NCI-H345 treated with DMSO at 0.1 percent for 48 hours (cell line): ENCODE data around the gene CAPN10.
"Not testable (repeated sequence)": the region's sequence is repeated elsewhere in the genome, so short reads cannot be mapped to it uniquely, and the experiment has no call there.

Experiments used
- DNase-seq: peaks from one replicate; lab custom pipeline; 2025; ENCODE audit not compliant: unreplicated experiment; lab: John Stamatoyannopoulos, UW

Gene CAPN10

GRCh38 chr2:240601061-240601830 is 14.7 kb downstream of the CAPN10 start:
- DNase-seq: no peak

GRCh38 chr2:240601831-240602160 is 15.3 kb downstream of the CAPN10 start:
- DNase-seq: no peak

- DNase-seq: no peak
Measured at GRCh38 chr2:240602266-240603050, 15.9 kb downstream of the CAPN10 start.

GRCh38 chr2:240603081-240603835 is 16.7 kb downstream of the CAPN10 start:
- DNase-seq: no peak

- no peak for DNase-seq
Measured at GRCh38 chr2:240603846-240604245, 17.3 kb downstream of the CAPN10 start.

- DNase-seq: no peak
Measured at GRCh38 chr2:240604291-240604938, 17.9 kb downstream of the CAPN10 start.

GRCh38 chr2:240604939-240605716 is 18.6 kb downstream of the CAPN10 start:
- no peak for DNase-seq

GRCh38 chr2:240605867-240606743 is 19.6 kb downstream of the CAPN10 start:
- no peak for DNase-seq

GRCh38 chr2:240611601-240612210 is 25.2 kb downstream of the CAPN10 start:
- DNase-seq: no peak

- no peak for DNase-seq
Measured at GRCh38 chr2:240613781-240614180, 27.2 kb downstream of the CAPN10 start.

GRCh38 chr2:240614391-240614790 is 27.9 kb downstream of the CAPN10 start:
- no peak for DNase-seq

GRCh38 chr2:240615396-240615795 is 28.9 kb downstream of the CAPN10 start:
- DNase-seq: no peak

GRCh38 chr2:240615820-240616547 is 29.4 kb downstream of the CAPN10 start:
- no peak for DNase-seq

- DNase-seq: not testable (repeated sequence)
Measured at GRCh38 chr2:240616860-240617666, 30.5 kb downstream of the CAPN10 start.

GRCh38 chr2:240618776-240619175 is 32.2 kb downstream of the CAPN10 start:
- no peak for DNase-seq

- DNase-seq: no peak
Measured at GRCh38 chr2:240619506-240620148, 33.1 kb downstream of the CAPN10 start.

GRCh38 chr2:240620149-240620731 is 33.7 kb downstream of the CAPN10 start:
- no peak for DNase-seq
